Mesodermal cell (in vitro differentiated cells): ENCODE data around the gene ACSL3.
A peak's percentile ranks its signal among the peaks of the same experiment; 100 is the strongest.
"Not testable (repeated sequence)": the region's sequence is repeated elsewhere in the genome, so short reads cannot be mapped to it uniquely, and the experiment has no call there.

Source experiments
- H3K27ac ChIP-seq: 2 replicates; pipeline ENCODE4 v1.7.0; 2013; ENCODE audit warnings: mild to moderate bottlenecking, low read depth, low read length, moderate library complexity; ENCODE audit not compliant: severe bottlenecking
- H3K36me3 ChIP-seq: 2 replicates; pipeline ENCODE4 v1.7.1; 2013; ENCODE audit warnings: mild to moderate bottlenecking, low read length, moderate library complexity; ENCODE audit not compliant: control insufficient read depth, insufficient read depth
- H3K4me1 ChIP-seq: one replicate; pipeline ENCODE4 v1.7.1; 2013; ENCODE audit warnings: mild to moderate bottlenecking, low read length; ENCODE audit not compliant: insufficient read depth, control insufficient read depth, poor library complexity, severe bottlenecking
- H3K4me3 ChIP-seq: 2 replicates; pipeline ENCODE4 v1.7.0; 2013; ENCODE audit warnings: low read length, control low read depth, mild to moderate bottlenecking; ENCODE audit not compliant: insufficient read depth, poor library complexity, severe bottlenecking; ENCODE audit errors: extremely low read depth
- H3K9me3 ChIP-seq: 2 replicates; pipeline ENCODE4 v1.7.1; 2013; ENCODE audit warnings: mild to moderate bottlenecking, low read length, moderate library complexity; ENCODE audit not compliant: control insufficient read depth
- WGBS, 2 experiments: methylation state at CpG; one replicate each; pipeline ENCODE4 v1.1.5; 2013; ENCODE audit warnings: missing lambda C conversion rate in 2 of 2; ENCODE audit not compliant: insufficient coverage in 2 of 2; 5-methylcytosine and 5-hydroxymethylcytosine counted together

ACSL3 gene

GRCh38 chr2:222912776-222913175 is 51.9 kb downstream of the ACSL3 start:
- Histone ChIP-seq H3K4me1 (peaks cover 8% of the 10 kb centered on the region), H3K36me3 (peaks cover 64% of the 10 kb centered on the region), H3K4me3 (no peak overlapping the region), H3K9me3 (no peaks in the 10 kb centered on the region), H3K27ac (no peak overlapping the region)
- WGBS, 2 experiments: 100% methylated on average over 1 of the region's 3 CpGs

GRCh38 chr2:222915092-222915957 is 54.5 kb downstream of the ACSL3 start:
- H3K4me1 ChIP-seq: peaks cover 14% of the 10 kb centered on the region
- peaks cover 55% of the 10 kb centered on the region for H3K36me3 ChIP-seq
- 100% methylated on average over 1 of the region's 7 CpGs; no CpG with 5 or more reads in 1 of the 2 experiments for WGBS, 2 experiments
- H3K4me3 ChIP-seq: no peak overlapping the region
- no peak overlapping the region for H3K27ac ChIP-seq
- no peaks in the 10 kb centered on the region for H3K9me3 ChIP-seq

- 91 to 98% methylated on average over 4 to 7 of the region's 11 CpGs for WGBS, 2 experiments
- Histone ChIP-seq H3K4me1 (peaks cover 17% of the 10 kb centered on the region), H3K36me3 (peaks cover 54% of the 10 kb centered on the region), H3K4me3 (no peak overlapping the region), H3K27ac (no peak overlapping the region), H3K9me3 (no peaks in the 10 kb centered on the region)
Measured at GRCh38 chr2:222916229-222917197, 55.7 kb downstream of the ACSL3 start.

- not testable (repeated sequence) for H3K27ac ChIP-seq
Measured at GRCh38 chr2:222917212-222917611, 56.4 kb downstream of the ACSL3 start.

DNA sequence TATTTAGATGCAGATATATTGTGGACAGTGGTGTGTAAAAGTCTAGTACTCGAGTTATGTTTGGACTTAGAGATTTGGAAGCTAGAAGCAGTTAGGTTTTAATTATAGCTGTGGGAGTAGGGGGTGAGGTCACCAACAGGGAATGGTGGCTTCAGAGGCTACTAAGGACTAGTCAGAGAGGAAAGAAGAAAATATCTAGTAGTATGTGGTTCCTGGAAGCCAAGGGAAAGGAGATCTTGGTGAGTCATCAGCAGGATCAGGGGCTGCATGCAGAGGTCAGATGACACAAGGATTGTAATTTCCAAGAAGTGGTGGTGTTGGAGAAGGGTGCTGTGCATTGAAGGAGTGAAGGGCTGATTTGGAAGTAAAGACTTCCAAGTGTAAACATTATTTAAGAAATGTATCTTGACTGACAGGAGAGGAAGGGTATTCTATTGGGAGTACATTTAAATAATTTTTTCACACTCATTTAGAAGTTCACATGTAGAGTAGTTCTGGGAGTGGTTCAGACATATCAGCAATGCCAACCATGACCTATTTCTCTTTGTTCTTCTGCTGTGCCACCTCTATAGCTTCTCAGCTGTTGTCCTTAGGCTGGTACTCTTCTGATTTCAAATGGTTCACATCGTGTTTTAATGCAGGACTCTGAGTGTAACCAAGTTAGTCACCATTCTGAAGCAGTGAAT is 59.1 kb downstream of the ACSL3 start:
- 67 to 89% methylated on average over 1 to 2 of the region's 2 CpGs for WGBS, 2 experiments
- Histone ChIP-seq H3K27ac (peak overlapping the region; percentile 55), H3K9me3 (no peaks in the 10 kb centered on the region), H3K4me1 (peaks cover 17% of the 10 kb centered on the region), H3K4me3 (no peak overlapping the region), H3K36me3 (peaks cover 67% of the 10 kb centered on the region)

More at GRCh38 chr2:222917212-222917611, 56.4 kb downstream of the ACSL3 start:
- Histone ChIP-seq H3K4me1 (peaks cover 17% of the 10 kb centered on the region), H3K36me3 (peaks cover 55% of the 10 kb centered on the region)
- not testable (repeated sequence) for H3K4me3 ChIP-seq, H3K9me3 ChIP-seq
- 100% methylated on average over 1 of the region's 9 CpGs; no CpG with 5 or more reads in 1 of the 2 experiments for WGBS, 2 experiments

DNA sequence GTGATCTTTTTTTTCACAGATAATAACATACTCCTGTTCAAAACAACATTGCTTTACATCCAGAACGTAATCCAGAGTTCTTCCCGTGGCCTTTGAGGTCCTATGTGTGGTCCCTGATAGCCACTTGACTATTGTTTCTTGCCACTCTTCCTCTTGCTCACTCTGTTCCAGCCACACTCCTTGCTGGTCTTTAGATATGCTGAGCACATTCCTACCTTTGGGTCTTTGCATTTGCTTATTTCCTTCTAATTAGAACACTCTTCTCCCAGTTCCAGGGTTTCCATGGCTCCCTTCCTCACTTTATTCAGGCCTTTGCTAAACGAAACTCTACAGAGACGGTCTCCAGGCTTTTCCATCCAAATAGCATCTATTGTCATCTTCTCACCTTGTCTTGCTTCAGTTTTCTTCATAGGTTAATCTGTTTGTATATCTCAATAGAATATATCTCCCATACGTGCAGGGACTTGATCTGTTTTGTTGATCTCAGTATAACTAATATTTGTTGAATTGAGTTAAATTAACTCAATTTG is 59.9 kb downstream of the ACSL3 start:
- WGBS, 2 experiments: 92 to 96% methylated on average over 3 to 4 of the region's 5 CpGs
- Histone ChIP-seq H3K9me3 (no peaks in the 10 kb centered on the region), H3K36me3 (peaks cover 72% of the 10 kb centered on the region), H3K4me1 (peaks cover 17% of the 10 kb centered on the region), H3K27ac (no peak overlapping the region), H3K4me3 (no peak overlapping the region)

- 100% methylated on average over 3 to 4 of the region's 8 CpGs for WGBS, 2 experiments
Measured at GRCh38 chr2:222922019-222922800, 61.4 kb downstream of the ACSL3 start.

DNA sequence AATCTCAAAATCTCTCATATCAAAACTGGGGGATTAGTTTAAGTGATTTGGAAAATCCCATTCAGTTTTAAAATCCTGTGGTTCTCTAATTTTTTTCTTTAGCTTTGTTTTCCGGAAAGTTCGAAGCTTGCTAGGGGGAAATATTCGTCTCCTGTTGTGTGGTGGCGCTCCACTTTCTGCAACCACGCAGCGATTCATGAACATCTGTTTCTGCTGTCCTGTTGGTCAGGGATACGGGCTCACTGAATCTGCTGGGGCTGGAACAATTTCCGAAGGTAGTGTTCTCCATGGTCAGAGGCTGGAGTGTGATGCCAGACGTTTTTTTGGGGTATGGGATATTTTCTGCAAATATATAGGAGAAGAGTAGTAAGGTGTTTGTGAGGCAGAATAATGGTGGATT is 66.1 kb downstream of the ACSL3 start:
- Histone ChIP-seq H3K4me1 (peaks cover 11% of the 10 kb centered on the region), H3K36me3 (peaks cover 68% of the 10 kb centered on the region), H3K9me3 (no peaks in the 10 kb centered on the region), H3K4me3 (no peak overlapping the region), H3K27ac (no peak overlapping the region)
- 95 to 96% methylated on average over 4 to 9 of the region's 9 CpGs for WGBS, 2 experiments

More at GRCh38 chr2:222922019-222922800, 61.4 kb downstream of the ACSL3 start:
- H3K9me3 ChIP-seq: no peaks in the 10 kb centered on the region
- no peak overlapping the region for H3K27ac ChIP-seq
- no peak overlapping the region for H3K4me3 ChIP-seq
- peaks cover 17% of the 10 kb centered on the region for H3K4me1 ChIP-seq
- H3K36me3 ChIP-seq: peaks cover 65% of the 10 kb centered on the region

DNA sequence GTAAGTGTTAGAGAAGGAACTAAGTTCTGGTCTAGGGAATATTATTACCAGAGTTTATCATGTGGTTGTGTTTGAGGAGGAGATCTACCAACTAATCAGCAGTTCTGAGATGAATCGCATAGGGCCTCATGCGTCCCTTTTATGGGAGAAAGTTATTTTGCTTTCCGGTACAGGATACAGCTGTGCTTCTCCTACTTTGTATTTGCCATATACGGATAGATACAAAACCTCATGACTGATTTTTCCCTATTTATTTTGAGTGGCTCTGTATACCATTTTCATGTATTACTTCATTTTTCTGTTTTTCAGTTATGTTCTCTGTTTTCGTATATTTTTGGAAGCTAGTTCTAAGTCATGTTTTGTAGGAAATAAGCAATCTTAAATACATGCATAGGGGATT is 66.8 kb downstream of the ACSL3 start:
- WGBS, 2 experiments: 100% methylated on average over 4 of the region's 5 CpGs; no CpG with 5 or more reads in 1 of the 2 experiments
- no peak overlapping the region for H3K27ac ChIP-seq
- H3K4me1 ChIP-seq: peaks cover 11% of the 10 kb centered on the region
- H3K36me3 ChIP-seq: peaks cover 66% of the 10 kb centered on the region
- H3K4me3 ChIP-seq: no peak overlapping the region
- no peaks in the 10 kb centered on the region for H3K9me3 ChIP-seq
